ENCODE measurements around the gene KCNK3. TPM values are rescaled to one million over a fixed set of nuclear protein-coding genes. Genes with fewer than 3 reads are reported as not detected.

KCNK3 gene
- total and polyA plus RNA-seq, 11 donors, result 0.61 to 12.2 (median 2.1) TPM

- H3K4me3 ChIP-seq, result no peak overlapping the region
Observed at GRCh38 chr2:26666671-26667070, 25.9 kb upstream of the KCNK3 start.

DNA sequence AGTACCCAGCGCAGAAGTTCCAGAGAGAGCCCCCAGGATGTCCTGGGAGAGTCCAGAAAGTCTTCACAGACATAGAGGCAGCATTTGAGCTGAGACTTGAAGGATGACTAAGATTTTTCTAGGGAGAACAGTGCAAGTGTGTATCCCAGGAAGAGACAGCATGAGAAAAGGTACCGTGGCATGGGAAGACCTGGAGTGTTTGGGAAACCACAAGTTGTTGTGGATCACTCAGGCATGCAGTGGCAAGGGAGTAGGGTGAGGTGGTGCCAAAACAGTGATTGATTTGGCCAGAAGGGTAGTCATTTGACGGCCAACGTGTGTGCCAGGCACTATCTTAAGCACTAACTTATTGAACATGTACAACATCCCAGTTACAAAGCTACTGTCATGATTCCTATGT, 24.5 kb upstream of the KCNK3 start:
- DNase-seq, result no peak
- no peak for ATAC-seq
- H3K27me3 ChIP-seq, result peaks cover 0 to 14% (median 0%) of the 10 kb centered on the region in 9 donors
- H3K36me3 ChIP-seq, result no peaks in the 10 kb centered on the region
- TF ChIP-seq POLR2A (IDR thresholded peaks at IDR 0.05) (no peak), CTCF (IDR thresholded peaks at IDR 0.05) (no peak)
- intact Hi-C loops (cut with DNase I), result no loop called here
- WGBS, 4 donors, result 76 to 91% (median 81%) methylated on average over 4 of the region's 4 CpGs
- no peaks in the 10 kb centered on the region for H3K4me1 ChIP-seq
- no peak overlapping the region for H3K27ac ChIP-seq
- H3K9me3 ChIP-seq, result peaks cover 0 to 8% (median 0%) of the 10 kb centered on the region in 12 donors
- no peak overlapping the region for H3K4me3 ChIP-seq

More at GRCh38 chr2:26666671-26667070, 25.9 kb upstream of the KCNK3 start:
- DNase-seq (no peak), ATAC-seq (no peak)
- no peak overlapping the region for H3K27ac ChIP-seq
- intact Hi-C loops (cut with DNase I), result no loop called here
- peaks cover 0 to 8% (median 0%) of the 10 kb centered on the region in 12 donors for H3K9me3 ChIP-seq
- no peaks in the 10 kb centered on the region for H3K4me1 ChIP-seq
- peaks cover 0 to 14% (median 0%) of the 10 kb centered on the region in 9 donors for H3K27me3 ChIP-seq
- H3K36me3 ChIP-seq, result no peaks in the 10 kb centered on the region
- 67 to 97% (median 96%) methylated on average over 2 of the region's 2 CpGs for WGBS, 4 donors
- TF ChIP-seq POLR2A (IDR thresholded peaks at IDR 0.05) (no peak), CTCF (IDR thresholded peaks at IDR 0.05) (no peak)

- intact Hi-C loops (cut with DNase I), result no loop called here
- H3K9me3 ChIP-seq, result peaks cover 0 to 4% (median 0%) of the 10 kb centered on the region in 12 donors
- H3K36me3 ChIP-seq, result no peaks in the 10 kb centered on the region
- no peak for ATAC-seq
- no peak overlapping the region for H3K4me3 ChIP-seq
- no peak for TF ChIP-seq CTCF (IDR thresholded peaks at IDR 0.05)
- TF ChIP-seq POLR2A (IDR thresholded peaks at IDR 0.05), result no peak
- DNase-seq, result no peak
- H3K27ac ChIP-seq, result no peak overlapping the region
- peaks cover 0 to 14% (median 1%) of the 10 kb centered on the region in 9 donors for H3K27me3 ChIP-seq
- no peaks in the 10 kb centered on the region for H3K4me1 ChIP-seq
- WGBS, 4 donors, result 45 to 52% (median 48%) methylated on average over 8 of the region's 8 CpGs
Observed at GRCh38 chr2:26668856-26669750, 23.4 kb upstream of the KCNK3 start.

DNA sequence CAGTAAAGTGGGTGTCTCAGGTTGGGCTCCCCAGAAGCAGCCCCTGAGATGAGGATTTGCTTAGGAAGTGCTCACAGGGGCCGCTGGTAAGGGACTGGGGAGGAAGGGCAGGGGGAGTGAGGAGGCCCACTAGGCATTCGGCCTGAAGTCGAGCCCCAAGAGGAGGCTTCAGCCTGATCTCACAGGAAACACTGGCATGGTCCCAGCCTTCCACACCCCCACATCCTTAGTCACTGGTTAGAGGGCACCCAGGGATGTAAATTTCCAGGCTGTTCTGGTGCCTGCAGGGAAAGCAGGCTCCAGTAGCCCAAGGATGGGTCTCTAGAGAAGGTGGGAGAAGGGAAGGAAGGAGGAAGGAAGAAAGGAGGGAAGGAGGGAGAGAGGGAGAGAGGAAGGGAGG, 22.4 kb upstream of the KCNK3 start:
- TF ChIP-seq POLR2A (IDR thresholded peaks at IDR 0.05), result no peak
- no peak for TF ChIP-seq CTCF (IDR thresholded peaks at IDR 0.05)
- no peaks in the 10 kb centered on the region for H3K36me3 ChIP-seq
- no peak for ATAC-seq

More for the DNA sequence above, 22.4 kb upstream of the KCNK3 start:
- no peak overlapping the region for H3K27ac ChIP-seq
- intact Hi-C loops (cut with DNase I), result no loop called here
- DNase-seq, result no peak
- 33 to 52% (median 44%) methylated on average over 3 of the region's 3 CpGs for WGBS, 4 donors
- no peak overlapping the region for H3K4me3 ChIP-seq
- peaks cover 0 to 14% (median 5%) of the 10 kb centered on the region in 9 donors for H3K27me3 ChIP-seq
- H3K9me3 ChIP-seq, result peaks cover 0 to 4% (median 0%) of the 10 kb centered on the region in 12 donors
- H3K4me1 ChIP-seq, result no peaks in the 10 kb centered on the region
